HepG2 (cell line): Measurements from ENCODE around the gene MED20. TPM values are rescaled to one million over a fixed set of nuclear protein-coding genes. Genes with fewer than 3 reads are reported as not detected.
A peak's percentile ranks its signal among the peaks of the same experiment; 100 is the strongest.

Experiments used
- DMAP1 ChIP-seq: IDR thresholded peaks from 2 replicates; pipeline ENCODE4 v1.6.1; 2016
- EEA1 ChIP-seq: sonication (generic); formaldehyde crosslinking; IDR thresholded peaks from 2 replicates; pipeline ENCODE4 v1.5.1; 2020; ENCODE audit warnings: mild to moderate bottlenecking, missing genetic modification reagents, borderline replicate concordance
- GMEB2 ChIP-seq: IDR thresholded peaks from 2 replicates; pipeline ENCODE4 v1.6.1; 2016; ENCODE audit warnings: missing biosample characterization, missing genetic modification reagents, low read depth
- MAZ ChIP-seq, 2 experiments: sonication (generic) in 1 of 2; formaldehyde crosslinking in 1 of 2; IDR thresholded peaks; 2 replicates each; pipeline versions ENCODE4 v1.5.0 to v1.6.1; 2012 to 2020; ENCODE audit warnings: low read depth in 2 of 2, mild to moderate bottlenecking in 2 of 2, borderline replicate concordance in 1 of 2, improper control_type of control experiment in 1 of 2, low read length in 1 of 2, missing genetic modification reagents in 1 of 2, moderate library complexity in 1 of 2
- NR0B2 ChIP-seq: sonication (generic); formaldehyde crosslinking; IDR thresholded peaks from 2 replicates; pipeline ENCODE4 v1.4.0; 2020; ENCODE audit warnings: mild to moderate bottlenecking, missing genetic modification reagents
- PPARG ChIP-seq: conservative IDR thresholded peaks from 2 replicates; pipeline ENCODE4 v1.6.1; 2016; ENCODE audit warnings: missing biosample characterization, missing genetic modification reagents
- ZNF263 ChIP-seq: sonication (generic); formaldehyde crosslinking; IDR thresholded peaks from 2 replicates; pipeline ENCODE4 v1.4.0; 2020; ENCODE audit warnings: missing genetic modification reagents
- ZNF343 ChIP-seq: sonication (generic); formaldehyde crosslinking; IDR thresholded peaks from 2 replicates; pipeline ENCODE4 v1.4.0; 2020; ENCODE audit warnings: mild to moderate bottlenecking, missing genetic modification reagents
- ZNF747 ChIP-seq: sonication (generic); formaldehyde crosslinking; IDR thresholded peaks from 2 replicates; pipeline ENCODE4 v1.8.1; 2023; ENCODE audit warnings: missing genetic modification reagents, mild to moderate bottlenecking, borderline replicate concordance
- polyA plus RNA-seq, 8 experiments: library from polyadenylated mRNA; depleted of rRNA in 3 of 8; stranded (reverse) in 7 of 8; unstranded in 1 of 8; fragments of >200 nt; fragmentation: Illumina TruSeq in 4 of 8; extraction: Trizol in 4 of 8; gene quantifications; 2 replicates each; pipeline versions ENCODE4 v1.2.1 to v1.2.3, GENCODE V29; 2011 to 2016; ENCODE audit warnings: low read depth in 4 of 8, missing spikeins in 1 of 8, mixed read lengths in 1 of 8; ENCODE audit not compliant: insufficient read depth in 1 of 8
- total RNA-seq, 5 experiments: library from RNA; depleted of rRNA; stranded (reverse); fragments of >200 nt; fragmentation: Illumina TruSeq; extraction: Trizol; gene quantifications; 2 replicates each; pipeline ENCODE4 v1.2.3, GENCODE V29; 2016; ENCODE audit warnings: low read depth in 1 of 5

Gene MED20
- total and polyA plus RNA-seq, 2 of the 13 experiments (the other 11 are each of a cell fraction or from before 2014, with no cell fraction given) = 28.1 to 41.1 TPM

- TF ChIP-seq ZNF263 (0 out of 2 replicates have a peak, but pooled peaks have one; percentile 64), NR0B2 (CRISPR knock-in tag) (no peak), ZNF343 (CRISPR knock-in tag) (peak; percentile 85), PPARG (CRISPR knock-in tag) (0 out of 2 replicates have a peak, but pooled peaks have one; percentile 15), DMAP1 (CRISPR knock-in tag) (peak; percentile 63; the same call in 1 of the 2 replicates), GMEB2 (CRISPR knock-in tag) (0 out of 2 replicates have a peak, but pooled peaks have one; percentile 50), MAZ (IDR thresholded peaks at IDR 0.05; ENCODE audit: borderline replicate concordance, low read depth, low read length) (peak; percentile 88), MAZ (CRISPR knock-in tag; IDR thresholded peaks at IDR 0.05; ENCODE audit: low read depth) (peak; percentile 85; the same call in 1 of the 2 replicates), ZNF747 (CRISPR knock-in tag) (0 out of 2 replicates have a peak, but pooled peaks have one; percentile 16), EEA1 (CRISPR knock-in tag) (peak; percentile 20; the same call in 1 of the 2 replicates)
Measured at GRCh38 chr6:41941280-41942066, 20.5 kb upstream of the MED20 start, which contains the start of gene CCND3 (continued).
